HCEC 1CT (cell line): ENCODE results near the gene PRR5L.

Source experiments
- DNase-seq: peaks from one replicate; pipeline ENCODE4 v3.0.0-alpha.2; 2017

The PRR5L gene

DNA sequence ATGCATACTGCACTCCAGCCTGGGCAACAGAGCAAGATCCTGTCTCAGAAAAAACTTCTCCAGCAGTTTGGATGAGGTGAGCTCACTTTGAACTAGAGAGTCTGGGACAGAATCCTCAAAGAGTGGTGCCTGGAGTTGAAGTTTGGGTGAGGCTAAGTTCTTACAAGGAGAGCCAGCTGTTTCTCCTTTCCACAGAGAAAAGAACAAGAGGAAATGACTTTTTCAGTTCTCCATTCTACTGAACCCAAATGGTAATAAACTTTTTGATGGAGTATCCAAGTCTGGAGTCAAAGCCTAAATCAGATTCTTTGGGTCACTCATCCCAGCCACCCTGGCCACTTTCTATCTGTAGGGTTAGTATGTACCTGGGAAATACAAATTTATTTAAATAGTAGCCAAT lies 111.3 kb downstream of the PRR5L start:
- no peak for DNase-seq

DNA sequence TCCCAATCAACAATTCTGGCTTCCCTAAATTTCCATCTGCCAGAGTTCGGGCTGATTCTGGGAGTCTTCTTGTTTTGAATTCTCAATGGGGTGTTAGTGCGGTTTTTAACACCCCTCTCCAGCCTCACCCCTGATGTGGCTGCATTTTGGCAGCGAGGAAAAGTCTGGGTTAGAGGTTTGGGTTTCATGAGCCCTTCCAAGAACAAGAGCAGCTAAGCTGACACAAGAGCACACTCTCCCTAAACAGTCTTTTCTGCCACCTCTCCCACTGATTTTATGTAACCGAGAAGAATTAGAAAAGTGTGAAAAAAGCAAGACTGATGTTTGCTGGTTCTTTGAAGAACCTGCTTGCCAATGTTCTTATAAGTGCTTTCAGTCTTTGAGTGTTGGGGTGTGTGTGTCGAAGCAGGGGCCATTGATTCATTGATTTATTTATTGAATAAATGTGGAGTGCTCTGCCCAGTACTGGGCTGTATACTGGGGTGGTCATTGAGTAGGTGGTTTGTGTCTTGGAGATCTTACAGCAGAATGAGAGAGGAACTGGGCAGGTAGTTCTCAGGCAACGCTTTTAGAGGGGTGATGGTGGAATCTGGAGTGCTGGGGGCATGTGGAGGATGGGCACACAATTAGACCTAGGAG lies 112.5 kb downstream of the PRR5L start:
- no peak for DNase-seq

DNA sequence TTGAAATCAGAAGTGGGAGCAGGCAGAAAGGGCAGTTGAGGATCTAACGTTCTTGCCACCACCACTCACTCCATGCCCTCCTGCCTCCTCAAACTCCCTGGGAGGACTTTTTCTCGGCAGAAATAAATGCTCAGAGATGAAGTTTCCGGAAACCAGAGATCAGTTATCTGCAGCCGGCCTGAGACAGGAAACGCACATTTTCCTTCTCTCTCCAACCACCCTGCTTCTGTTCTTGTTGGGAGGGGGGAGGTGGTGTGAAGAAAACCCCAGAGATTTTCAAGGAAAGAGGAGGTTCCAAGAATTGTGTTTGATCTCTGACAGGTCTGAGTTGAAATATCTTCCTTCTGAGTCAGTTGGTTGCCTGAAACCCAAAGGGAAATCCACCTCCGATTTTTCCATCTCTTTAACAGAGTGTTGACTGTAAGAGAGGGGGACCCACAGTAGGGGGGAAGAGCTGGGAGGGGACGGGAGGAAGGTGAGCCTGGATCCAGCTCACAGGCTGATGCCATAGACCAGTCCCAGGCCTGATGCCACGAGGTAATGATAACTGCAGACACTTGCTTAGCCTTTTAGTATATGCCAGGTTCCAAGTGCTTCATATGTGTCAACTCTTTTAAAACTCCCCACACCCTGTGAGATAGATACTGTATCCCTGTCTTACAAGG lies 113.2 kb downstream of the PRR5L start:
- no peak for DNase-seq

DNA sequence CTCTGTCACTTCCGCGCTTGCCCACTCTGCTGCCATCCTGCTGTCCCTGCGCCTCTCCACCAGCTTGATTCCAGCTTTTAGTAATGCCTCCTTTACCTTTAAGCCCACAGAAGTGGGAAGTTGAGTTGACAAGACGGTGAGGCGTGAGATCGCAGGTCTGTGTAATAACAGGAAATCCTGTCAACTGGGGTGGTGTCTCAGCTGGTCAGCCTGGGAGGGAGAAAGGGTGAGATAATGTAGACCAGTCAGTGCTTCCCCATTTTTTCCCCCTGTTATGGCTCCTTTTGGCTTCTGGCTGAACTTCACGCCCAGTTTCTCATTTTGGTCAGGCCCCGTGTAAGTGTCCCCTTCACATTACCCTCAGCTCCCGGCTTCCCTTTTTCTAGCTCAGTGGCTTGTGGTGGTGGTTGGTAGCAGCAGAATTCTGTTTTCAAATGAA lies 115.1 kb downstream of the PRR5L start:
- no peak for DNase-seq

DNA sequence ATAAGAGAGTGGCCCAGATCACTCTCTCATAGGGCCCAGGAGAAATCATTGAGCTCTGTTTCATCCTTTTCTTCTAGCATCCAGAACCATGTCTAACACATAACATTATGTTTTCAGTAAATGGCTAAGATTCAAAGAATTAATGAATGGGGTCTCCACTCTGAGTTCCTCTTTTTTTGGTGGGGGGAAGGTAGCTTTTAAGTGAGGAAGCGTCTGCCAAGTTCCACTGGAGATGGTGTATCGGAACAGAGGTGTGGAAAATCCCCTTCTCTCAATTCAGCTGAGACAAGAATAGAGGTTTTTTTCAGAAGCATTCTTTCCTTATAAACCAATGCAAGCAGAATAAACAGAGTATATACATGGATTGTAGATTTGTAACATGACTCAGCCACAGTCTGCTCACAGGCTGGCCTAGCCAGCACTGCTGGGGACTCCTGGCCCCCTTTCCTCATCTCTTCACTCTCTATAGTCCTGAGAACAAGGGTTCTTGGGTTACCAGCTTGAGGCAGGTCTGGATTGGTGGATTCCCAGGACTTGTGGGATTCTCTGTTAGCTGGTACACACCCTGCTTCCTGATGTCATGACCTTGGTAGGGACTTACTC lies 116.8 kb downstream of the PRR5L start:
- no peak for DNase-seq

DNA sequence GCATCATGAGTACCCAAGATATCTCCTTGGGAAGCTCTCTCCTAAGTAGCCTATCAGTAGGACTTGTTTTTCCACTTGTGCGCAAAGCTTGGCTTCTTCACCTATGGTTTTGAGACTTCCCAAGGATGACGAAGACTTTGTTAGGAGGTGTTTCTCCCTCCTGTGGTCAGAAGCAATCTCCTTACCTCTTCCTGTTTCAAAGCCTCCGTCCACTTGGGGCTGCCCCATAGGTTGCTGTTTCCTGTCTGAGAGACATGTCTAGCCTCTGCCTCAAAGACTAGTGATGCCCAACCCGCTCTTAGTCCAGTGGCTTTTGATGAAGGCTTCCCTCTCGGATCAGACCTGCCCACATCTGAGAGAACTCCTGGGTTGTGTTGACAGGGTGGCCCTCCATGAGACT lies 121.1 kb downstream of the PRR5L start:
- no peak for DNase-seq

DNA sequence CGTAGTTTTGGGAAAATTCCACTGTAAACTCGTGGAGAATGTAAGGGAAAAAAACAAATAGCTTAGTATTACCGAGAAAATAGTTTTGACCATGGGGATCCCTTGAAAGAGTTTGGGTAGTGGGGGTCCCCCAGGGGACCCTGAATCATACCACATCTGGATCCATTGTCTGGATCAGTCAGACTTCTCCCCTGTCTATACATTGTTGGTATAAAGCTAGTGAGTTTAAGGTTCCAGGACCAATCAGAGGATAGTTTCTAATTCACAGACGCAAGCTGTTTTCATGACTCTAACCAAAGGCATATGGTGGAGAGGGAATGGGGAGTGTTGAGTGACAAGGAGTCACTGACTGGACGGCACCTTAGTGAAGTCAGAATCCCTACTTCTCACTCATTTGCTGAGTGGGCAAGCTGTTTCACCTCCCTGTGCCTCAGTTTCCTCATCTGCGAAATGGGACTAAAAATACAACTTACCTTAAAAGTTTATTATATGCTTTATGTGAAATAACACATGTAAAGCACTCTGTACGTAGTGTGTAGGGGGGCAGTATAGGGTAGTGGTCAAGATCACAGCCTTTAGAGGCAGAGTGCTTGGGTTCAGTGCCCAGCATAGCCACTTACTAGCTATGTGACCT lies 123.8 kb downstream of the PRR5L start:
- DNase-seq, result no peak

DNA sequence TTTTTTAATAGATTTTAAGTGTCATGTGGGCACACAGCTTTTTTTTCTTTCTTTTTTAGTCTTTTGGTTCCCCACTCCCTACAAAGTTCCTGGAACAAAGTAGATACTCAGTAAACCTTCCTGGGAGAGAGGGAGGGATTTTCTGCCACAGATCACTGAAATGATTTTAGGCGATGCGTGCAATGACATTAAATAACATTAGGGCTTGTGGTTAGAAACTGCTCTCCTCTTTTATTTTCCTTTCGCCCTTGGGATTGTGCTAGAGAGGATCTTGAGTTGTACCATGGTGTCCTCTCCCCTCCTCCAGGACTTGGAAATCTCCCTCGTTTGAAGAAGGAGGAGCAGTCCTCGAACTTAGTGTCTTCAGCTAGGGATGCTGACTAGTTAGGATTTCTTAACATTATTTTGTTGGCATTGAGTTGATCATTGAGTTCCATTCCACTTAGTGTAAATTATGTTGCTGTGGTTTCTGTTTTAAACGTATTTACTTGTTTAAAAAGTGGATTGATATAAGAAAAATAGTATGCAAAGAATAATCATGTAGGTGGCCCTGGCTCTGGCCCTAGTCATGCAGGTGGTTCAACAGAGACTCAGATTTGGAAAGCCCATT lies 125.6 kb downstream of the PRR5L start:
- DNase-seq, result peak; percentile 28

DNA sequence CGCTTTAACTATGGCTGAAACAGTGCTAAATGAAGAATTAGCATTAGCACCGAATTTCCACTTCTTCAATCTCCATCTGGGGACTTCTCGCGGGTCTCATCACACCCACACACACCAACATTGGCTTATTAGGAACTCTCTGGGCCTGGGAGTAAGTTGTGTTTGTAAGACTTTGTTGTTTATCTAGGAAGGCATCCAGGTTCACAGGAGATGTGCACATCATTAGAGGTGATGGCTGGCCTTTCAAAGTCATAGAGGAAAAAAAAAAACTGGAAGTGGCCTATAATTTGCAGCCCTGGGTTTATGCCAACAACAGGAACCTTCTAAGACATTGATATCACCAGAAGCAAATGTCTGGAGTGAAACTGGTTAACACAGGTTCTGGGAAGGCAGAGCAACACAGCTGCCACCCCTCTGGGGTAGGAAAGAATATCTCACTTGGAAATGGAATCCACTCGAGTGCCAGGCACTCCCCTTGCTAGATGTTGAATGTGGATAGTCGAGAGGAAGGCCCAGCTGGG lies 129.5 kb downstream of the PRR5L start:
- no peak for DNase-seq

DNA sequence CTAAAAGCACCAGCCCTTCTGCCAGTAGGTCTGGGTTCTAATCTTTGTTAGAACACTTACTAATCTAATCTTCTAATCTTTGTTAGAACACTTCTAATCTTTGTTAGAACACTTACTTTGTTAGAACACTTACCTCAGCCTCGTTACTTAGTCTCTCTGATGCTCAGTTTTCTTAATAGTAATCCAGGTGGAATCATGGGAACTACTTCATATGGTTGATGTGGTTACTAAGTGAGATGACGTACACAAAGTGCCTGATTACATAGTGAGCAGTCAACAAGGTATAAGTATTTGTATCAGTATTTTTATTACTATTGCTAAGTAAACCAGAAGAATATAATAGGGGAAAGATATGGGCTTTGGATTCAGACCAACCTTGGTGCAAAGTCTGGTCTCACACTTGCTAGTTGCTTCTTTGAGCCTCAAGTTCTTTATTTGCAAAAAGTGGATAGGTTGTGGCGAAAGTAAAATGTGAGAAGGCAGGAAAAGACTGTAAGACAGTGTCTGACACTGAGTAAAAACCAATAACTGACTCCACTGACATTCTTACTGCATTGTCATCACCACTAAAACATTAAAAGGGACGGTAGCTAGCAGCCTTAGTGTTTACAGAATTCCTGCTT lies 130.2 kb downstream of the PRR5L start:
- DNase-seq, result no peak

DNA sequence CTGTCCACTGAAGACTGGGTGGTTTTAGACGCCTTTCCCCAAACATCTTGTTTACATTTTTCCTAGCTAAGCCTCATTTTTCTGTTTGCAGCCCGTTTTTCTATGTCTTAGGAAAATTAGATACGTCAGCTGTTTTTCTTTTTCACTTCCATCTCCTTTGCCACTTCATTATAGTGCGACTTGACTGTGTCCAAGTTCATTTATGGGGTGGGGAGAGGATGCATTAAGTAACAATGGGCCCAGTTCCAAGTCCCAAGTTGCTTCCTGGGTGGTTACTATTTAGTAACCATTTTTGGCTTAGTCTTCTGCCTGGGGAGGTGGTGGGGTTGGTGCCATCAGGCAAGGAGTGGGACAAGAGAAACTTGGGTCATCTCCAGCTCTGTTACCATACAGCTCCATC lies 131.0 kb downstream of the PRR5L start:
- DNase-seq, result no peak

DNA sequence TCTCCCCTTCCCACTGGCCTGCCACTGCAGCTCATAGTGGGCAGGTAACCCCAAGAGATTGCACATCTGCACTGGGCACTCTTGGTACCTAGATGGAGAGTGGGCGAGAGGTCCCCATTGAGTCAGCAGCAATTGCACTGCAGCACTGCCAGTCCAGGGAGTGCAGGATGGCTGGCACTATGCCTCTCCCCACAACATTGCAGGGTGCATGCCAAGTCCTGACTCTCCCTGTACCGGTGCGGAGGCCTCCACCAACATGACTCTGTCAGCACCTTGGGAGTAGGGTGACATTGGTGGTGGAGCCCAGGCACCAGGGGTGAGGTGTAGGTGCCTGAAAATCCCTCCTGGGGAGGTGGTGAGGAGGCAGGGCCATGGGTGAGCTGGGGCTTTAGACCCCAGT lies 131.8 kb downstream of the PRR5L start:
- no peak for DNase-seq

DNA sequence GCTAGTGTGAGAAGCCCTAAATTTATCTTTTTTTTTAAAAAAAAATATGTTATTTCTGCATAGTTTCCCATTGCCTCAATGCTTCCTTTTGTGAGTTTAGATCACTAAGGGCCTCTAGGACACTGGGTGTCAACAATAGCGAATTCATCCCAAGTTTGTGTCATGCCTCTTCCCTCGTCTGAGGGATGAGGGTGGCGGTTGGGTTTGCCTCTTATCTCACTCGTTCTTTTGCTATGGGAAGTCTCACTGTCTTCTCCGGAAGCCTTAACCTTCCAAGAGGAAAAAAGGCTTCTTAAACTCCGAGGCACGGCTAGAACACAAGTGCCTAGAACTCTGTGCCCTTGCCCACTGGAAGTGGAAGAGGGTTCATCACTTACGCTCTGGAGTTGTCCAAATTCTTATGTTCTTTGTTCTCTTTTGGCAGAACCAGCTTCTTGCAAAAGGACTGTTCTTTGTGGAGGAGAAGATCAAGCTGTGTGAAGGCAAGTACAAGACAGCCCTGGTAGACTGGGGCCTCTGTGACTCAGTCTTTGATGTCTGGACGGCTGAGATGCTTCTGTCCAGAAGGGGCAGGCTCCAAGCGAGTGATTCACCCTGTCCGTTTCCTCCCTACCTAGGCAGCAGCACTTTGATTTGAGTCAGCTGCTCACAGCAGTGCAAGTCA lies 135.5 kb downstream of the PRR5L start:
- DNase-seq, result peak; percentile 96

DNA sequence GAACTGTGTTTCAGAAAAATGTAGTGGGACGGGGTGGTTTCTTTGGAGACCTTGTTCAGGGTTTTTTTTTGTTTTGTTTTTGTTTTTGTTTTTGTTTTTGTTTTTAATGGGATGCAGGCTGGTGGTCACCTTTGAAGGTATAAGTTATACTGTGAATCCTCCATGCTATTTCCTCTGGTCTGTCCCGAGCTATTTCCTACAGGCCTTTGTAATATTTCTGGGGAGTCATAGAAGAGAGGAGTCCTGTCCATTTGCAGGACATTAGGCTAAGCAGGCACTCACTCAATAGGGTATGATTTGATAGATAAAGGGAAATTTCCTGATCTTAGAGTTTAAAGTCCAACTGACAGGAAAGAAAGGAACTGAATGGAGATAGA lies 136.0 kb downstream of the PRR5L start:
- no peak for DNase-seq

DNA sequence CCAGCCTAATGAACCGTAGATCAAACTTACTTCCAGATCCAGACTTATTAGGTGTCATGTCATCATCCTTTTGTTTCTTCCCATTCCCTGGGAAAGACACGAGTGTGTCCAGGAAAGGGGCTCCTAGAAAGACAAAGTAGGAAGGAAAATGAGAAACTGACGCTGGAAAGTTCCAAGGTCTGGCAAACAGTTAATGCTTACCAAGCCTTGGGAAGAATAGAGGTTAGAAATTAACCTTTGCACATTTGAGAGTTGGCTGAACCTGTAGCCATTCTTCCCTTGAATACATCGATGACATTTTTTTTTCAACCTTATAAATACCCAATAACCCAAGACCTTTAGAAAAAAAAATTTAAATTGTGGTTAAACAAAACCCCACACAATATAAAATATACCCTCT lies 136.7 kb downstream of the PRR5L start:
- no peak for DNase-seq

DNA sequence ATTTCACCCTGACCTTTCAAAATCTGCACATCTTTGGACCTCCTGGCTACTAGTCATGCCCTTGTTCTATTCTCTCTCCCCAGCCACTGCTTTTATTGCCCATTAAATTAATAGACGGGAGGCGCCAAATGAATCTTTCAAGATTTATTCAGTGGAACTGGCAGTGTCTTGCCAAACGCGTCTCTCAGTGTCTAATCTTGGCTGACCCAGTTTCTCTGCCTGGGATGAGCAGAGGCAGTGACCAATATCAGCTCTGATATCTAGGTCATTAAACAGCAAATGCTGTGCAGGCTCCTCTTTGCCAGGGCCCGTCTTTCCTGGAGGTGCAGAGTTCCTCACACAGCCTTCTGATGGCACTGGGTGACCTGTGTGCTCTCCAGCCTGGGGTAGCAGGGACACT lies 140.0 kb downstream of the PRR5L start:
- DNase-seq, result no peak

DNA sequence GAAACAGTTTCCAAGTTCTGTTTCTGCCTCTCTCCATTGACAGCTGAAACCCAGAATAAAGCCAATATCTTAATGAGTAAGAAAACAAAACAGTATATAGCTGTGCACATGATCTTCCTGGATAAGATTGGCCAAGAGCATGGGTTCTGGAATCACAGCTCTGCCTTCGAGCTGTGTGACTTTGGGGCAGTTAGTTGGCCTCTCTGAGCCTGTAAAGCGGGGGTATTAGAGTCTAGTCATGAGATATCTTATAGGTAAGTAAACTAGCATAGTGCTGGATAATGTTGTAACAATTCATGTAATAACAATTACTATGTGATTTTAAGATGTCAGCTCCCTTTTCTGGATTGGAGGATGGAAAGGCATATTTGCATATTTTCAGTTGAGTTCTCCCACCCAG lies 140.5 kb downstream of the PRR5L start:
- DNase-seq, result no peak

DNA sequence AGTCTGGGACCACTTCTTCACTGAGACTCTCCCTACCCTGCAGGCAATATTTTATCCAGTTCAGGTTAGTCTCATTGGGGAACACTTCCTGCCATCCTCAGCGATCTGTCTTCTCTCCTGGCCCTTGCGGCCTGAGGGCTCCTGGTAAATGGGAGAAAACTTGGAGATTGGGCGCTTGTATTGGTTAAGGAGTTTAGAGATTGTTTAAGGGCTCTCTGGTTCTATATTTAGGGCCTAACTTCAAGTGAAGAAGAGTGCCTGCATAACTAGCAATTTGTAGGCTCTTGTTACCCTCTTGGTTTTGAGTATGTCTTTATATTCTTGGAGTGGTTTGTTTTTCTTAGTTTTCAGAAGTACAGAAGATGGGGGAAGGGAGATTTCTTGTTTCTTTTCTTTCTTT lies 141.3 kb downstream of the PRR5L start:
- no peak for DNase-seq

DNA sequence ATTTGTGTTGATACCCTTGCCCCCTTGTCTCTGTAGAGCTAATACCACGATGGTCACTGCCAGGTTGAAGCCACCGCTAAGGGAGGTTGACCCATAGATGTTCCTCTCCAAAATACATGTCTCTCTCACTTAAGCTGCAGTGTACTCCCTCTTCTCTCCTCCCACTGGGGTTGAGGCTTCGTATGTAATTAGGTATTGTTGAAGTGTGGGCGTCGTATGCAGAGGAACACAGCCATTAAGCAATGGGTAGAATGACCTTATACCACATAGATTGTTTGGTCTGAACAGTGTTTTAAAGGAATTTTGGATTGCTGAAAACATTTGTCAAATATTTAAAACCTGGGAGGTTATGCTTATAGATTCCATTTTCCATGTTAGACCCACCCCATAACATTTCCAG lies 142.0 kb downstream of the PRR5L start:
- no peak for DNase-seq

DNA sequence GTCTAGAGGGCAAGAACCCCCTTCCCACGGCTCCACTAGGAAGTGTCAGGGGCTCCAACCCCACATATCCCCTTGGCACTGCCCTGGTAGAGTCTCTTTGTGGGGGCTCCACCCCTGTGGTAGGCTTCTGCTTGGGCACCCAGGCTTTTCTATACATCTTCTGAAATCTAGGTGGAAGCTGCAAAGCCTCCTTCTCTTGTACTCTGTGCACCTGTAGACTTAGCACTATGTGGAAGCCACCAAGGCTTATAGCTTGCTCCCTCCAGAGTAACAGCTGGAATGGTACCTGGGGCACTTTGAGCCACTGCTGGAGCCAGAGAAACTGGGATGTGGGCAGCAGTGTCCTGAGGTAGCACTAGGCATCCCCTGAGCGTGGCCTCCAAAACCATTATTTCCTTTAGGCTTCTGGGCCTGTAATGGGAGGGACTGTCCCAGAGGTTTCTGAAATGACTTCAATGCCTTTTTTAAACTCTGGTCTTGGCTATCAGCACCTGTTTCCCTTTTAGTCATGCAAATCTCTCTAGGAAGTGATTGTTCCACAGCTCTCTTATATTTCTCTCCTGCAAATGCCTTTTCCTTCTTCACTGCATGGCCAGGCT lies 145.6 kb downstream of the PRR5L start:
- no peak for DNase-seq

DNA sequence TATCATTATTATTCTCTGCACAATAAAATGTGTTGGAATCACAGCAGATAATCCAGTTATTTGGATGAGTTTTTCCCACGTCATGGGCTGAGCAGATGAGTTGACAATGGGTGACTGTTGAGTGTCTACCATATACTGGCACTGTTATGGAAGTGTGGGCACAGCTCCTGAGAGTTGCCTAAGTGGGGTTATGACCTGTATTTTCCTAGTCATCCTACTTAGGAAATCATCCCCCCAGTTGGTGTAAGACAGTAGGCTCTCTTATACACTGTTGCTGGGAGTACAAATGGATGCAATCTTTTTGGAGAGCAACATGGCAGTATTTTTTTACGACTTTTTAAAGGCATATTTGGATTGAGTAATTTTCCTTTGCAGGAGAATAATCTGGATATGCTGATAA lies 147.6 kb downstream of the PRR5L start:
- no peak for DNase-seq

DNA sequence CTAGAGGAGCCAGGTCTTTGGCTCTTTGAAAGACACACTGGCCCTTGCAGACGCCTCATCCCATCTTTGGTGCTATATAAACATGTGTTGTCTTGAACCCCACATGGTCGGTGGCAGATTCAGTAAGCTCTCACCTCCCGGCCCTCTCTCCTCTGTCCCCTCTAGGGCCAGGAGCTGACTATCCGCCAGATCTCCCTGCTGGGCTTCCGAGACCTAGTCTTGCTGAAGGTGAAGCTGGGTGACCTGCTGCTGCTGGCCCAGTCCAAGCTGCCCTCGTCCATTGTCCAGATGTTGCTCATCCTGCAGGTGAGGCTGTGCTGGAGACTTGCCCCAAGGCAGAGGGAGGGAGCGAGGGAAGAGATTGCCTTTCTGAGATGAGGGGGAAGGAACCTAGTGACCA lies 150.0 kb downstream of the PRR5L start:
- DNase-seq, result no peak
